Measurements from ENCODE around the gene MAN1C1.

MAN1C1 gene

DNA sequence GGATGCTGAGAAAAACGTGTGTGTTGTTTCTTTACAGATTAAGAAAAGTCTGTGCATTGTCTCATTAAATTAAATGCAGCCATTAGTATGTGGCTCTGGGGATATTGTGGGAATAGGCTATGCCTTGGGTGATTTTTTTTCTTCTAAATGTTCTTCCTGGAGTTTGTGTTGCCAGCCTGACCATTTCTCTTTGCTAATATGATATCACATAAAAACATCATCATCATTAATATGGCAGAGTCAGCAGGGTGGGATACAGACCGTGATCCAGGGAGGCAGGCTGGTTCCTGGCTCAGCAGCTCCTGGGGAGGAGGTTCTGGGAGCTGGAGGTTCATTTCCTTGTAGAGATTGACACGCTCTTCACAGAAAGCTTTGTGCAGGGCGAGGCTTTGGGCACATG is 122.8 kb downstream of the MAN1C1 start:
- no peak overlapping the region for H3K4me2 ChIP-seq
- H4K20me1 ChIP-seq (ENCODE audit: insufficient read depth): no peaks in the 10 kb centered on the region
- H3K4me3 ChIP-seq (IDR thresholded peaks at IDR 0.05; ENCODE audit: insufficient read depth, low read depth, low read length): no peak overlapping the region
- no peak overlapping the region for H2AFZ ChIP-seq (ENCODE audit: low read depth)
- H3K27me3 ChIP-seq (ENCODE audit: insufficient read depth, low read depth): no peaks in the 10 kb centered on the region
- H3K27ac ChIP-seq: no peak overlapping the region
- TF ChIP-seq, protein P1, sequence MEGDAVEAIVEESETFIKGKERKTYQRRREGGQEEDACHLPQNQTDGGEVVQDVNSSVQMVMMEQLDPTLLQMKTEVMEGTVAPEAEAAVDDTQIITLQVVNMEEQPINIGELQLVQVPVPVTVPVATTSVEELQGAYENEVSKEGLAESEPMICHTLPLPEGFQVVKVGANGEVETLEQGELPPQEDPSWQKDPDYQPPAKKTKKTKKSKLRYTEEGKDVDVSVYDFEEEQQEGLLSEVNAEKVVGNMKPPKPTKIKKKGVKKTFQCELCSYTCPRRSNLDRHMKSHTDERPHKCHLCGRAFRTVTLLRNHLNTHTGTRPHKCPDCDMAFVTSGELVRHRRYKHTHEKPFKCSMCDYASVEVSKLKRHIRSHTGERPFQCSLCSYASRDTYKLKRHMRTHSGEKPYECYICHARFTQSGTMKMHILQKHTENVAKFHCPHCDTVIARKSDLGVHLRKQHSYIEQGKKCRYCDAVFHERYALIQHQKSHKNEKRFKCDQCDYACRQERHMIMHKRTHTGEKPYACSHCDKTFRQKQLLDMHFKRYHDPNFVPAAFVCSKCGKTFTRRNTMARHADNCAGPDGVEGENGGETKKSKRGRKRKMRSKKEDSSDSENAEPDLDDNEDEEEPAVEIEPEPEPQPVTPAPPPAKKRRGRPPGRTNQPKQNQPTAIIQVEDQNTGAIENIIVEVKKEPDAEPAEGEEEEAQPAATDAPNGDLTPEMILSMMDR (conservative IDR thresholded peaks at IDR 0.05; ENCODE audit: low read depth, low read length): no peak
- peaks cover under 1% of the 10 kb centered on the region for H3K4me1 ChIP-seq (ENCODE audit: low read depth, poor library complexity, severe bottlenecking)
- no peaks in the 10 kb centered on the region for H3K36me3 ChIP-seq (ENCODE audit: insufficient read depth)
- 0 out of 2 replicates have a peak, but pooled peaks cover 2% of the 10 kb centered on the region for H3K79me2 ChIP-seq (ENCODE audit: insufficient read depth, low read depth)
- no peak overlapping the region for H3K9ac ChIP-seq

DNA sequence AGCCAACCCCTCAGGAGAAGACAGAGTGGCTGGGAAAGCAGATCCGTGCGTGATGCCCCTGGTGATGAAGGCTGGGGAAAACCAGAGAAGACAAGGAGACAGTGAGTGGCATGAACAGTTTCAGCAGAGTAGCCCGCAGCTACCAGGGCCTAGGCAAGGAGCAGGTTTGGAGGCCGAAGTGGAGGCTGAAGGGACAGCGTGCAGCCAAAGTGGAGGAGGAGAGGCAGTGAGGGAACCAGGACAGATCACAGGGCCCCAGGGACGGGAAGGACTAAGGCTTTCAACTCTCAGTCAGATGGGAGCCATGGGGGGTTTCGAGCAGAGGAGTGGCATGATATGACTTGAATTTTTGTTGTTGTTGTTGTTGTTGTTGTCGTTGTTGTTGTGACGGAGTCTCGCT is 123.5 kb downstream of the MAN1C1 start:
- Histone ChIP-seq H3K4me1 (ENCODE audit: low read depth, poor library complexity, severe bottlenecking) (no peaks in the 10 kb centered on the region), H3K4me2 (no peak overlapping the region), H3K79me2 (ENCODE audit: insufficient read depth, low read depth) (no peaks in the 10 kb centered on the region), H3K9ac (no peak overlapping the region), H3K4me3 (IDR thresholded peaks at IDR 0.05; ENCODE audit: insufficient read depth, low read depth, low read length) (no peak overlapping the region), H3K27me3 (ENCODE audit: insufficient read depth, low read depth) (no peaks in the 10 kb centered on the region), H3K36me3 (ENCODE audit: insufficient read depth) (no peaks in the 10 kb centered on the region), H2AFZ (ENCODE audit: low read depth) (no peak overlapping the region), H4K20me1 (ENCODE audit: insufficient read depth) (no peaks in the 10 kb centered on the region), H3K27ac (no peak overlapping the region)
- TF ChIP-seq, protein P1 (conservative IDR thresholded peaks at IDR 0.05; ENCODE audit: low read depth, low read length): no peak

DNA sequence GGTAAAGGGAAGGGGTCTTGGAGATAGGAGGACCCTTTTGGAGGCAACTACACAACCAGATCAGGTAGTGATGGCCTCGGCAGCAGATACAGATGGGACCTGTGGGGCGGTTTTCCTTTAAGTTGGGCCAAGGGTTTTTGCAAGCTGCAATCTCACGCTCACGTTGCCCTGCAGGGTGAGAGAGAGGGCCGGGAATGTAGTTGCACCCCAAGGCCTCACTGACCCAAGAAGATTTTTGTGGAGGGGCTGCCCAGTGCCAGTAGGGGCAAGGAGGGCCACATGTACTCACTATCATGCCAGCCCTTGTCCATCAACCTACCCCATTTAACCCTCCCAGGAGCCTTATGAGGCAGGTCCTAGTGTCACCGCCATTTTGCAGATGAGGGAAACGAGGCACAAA is 125.7 kb downstream of the MAN1C1 start:
- Histone ChIP-seq H3K4me1 (ENCODE audit: low read depth, poor library complexity, severe bottlenecking) (no peaks in the 10 kb centered on the region), H2AFZ (ENCODE audit: low read depth) (no peak overlapping the region), H3K27me3 (ENCODE audit: insufficient read depth, low read depth) (no peaks in the 10 kb centered on the region), H3K4me2 (no peak overlapping the region), H3K27ac (no peak overlapping the region), H3K9ac (no peak overlapping the region), H4K20me1 (ENCODE audit: insufficient read depth) (no peaks in the 10 kb centered on the region), H3K4me3 (IDR thresholded peaks at IDR 0.05; ENCODE audit: insufficient read depth, low read depth, low read length) (no peak overlapping the region), H3K79me2 (ENCODE audit: insufficient read depth, low read depth) (no peaks in the 10 kb centered on the region), H3K36me3 (ENCODE audit: insufficient read depth) (no peaks in the 10 kb centered on the region)
- TF ChIP-seq, protein P1 (conservative IDR thresholded peaks at IDR 0.05; ENCODE audit: low read depth, low read length): no peak

DNA sequence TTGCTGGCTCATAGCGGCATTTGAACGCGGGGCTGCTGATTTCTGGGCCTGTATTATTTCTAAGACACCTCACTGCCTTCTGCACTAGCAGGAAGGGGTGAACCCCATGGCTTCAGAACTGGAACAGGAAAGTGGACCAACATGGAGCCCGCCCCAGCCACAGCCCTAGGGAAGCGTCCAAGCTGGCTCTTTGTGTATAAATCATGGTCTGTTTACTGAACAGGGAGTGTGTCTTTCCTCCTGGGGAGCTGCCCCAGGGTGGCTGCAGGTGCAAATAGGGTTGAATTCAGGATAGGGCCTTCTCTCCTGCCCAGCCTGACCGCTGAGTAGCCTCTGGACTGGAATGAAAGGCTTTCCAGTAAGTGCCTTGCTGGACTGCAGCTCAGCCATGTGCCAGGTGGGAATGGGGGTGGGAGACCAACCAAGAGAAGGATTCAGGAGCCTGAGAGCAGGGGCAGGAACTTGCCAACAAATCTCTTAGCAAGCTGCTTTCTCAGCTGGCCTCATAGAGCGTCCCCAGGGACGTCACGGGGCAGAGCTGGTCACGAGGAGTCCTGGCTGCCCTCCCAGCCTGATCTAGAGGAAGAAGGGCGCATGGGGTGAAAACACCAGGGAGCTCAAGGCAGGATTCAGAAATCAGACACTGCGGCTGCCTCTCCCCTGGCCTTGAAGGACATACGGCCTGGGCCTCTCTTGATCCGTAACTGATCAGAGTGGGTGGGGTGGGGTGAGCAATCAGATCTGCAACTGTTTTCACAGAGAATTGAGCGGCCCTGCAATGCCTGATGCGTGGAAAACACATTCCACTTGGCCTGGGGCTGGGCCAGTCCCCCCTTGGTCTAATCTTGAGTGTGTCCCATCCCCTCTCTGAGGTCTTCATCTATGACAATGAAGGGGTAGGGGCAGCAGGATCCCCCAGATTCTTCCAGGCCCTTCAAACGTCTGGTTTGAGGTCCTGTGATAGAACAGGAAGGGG is 126.9 kb downstream of the MAN1C1 start:
- Histone ChIP-seq H3K4me3 (IDR thresholded peaks at IDR 0.05; ENCODE audit: insufficient read depth, low read depth, low read length) (no peak overlapping the region), H3K27me3 (ENCODE audit: insufficient read depth, low read depth) (no peaks in the 10 kb centered on the region), H4K20me1 (ENCODE audit: insufficient read depth) (no peaks in the 10 kb centered on the region), H3K36me3 (ENCODE audit: insufficient read depth) (no peaks in the 10 kb centered on the region), H3K4me1 (ENCODE audit: low read depth, poor library complexity, severe bottlenecking) (no peaks in the 10 kb centered on the region), H3K4me2 (no peak overlapping the region), H3K27ac (no peak overlapping the region), H3K9ac (no peak overlapping the region), H3K79me2 (ENCODE audit: insufficient read depth, low read depth) (no peaks in the 10 kb centered on the region), H2AFZ (ENCODE audit: low read depth) (no peak overlapping the region)
- TF ChIP-seq, protein P1 (conservative IDR thresholded peaks at IDR 0.05; ENCODE audit: low read depth, low read length): no peak
